ENCODE measurements around the gene MTERF4.

The MTERF4 gene

GRCh38 chr2:241102239-241102803 lies at the start of gene MTERF4:
Gene MTERF4, minus strand, starts transcription at chr2:241102287. Its CDS starts 14 bp downstream, at chr2:241102273.
- peak; percentile 79 to 85 (median 83) for DNase-seq (ENCODE audit: low read depth in 4 of 4, low spot score in 1 of 4)

GRCh38 chr2:241150660-241151530 lies 48.8 kb upstream of the MTERF4 start:
- DNase-seq (ENCODE audit: low read depth in 4 of 4, low spot score in 1 of 4): peak in 1 of 4 experiments; percentile 9

- peak; percentile 76 to 92 (median 86) for DNase-seq (ENCODE audit: low read depth in 4 of 4, low spot score in 1 of 4)
Measured at GRCh38 chr2:241149925-241150659, 48.0 kb upstream of the MTERF4 start, which contains the start of gene PPP1R7. Gene PPP1R7, plus strand, starts transcription at chr2:241150467. Its CDS starts 29 bp downstream, at chr2:241150496.

- no peak for DNase-seq (ENCODE audit: low read depth in 4 of 4, low spot score in 1 of 4)
Measured at GRCh38 chr2:241149675-241149924, 47.5 kb upstream of the MTERF4 start.

- peak; percentile 78 to 91 (median 88) for DNase-seq (ENCODE audit: low read depth in 4 of 4, low spot score in 1 of 4)
Measured at GRCh38 chr2:241148891-241149674, 47.0 kb upstream of the MTERF4 start, which contains the start of gene PASK. Gene PASK, minus strand, starts transcription at chr2:241149472. Its CDS starts 6,440 bp downstream, at chr2:241143032.

- DNase-seq (ENCODE audit: low read depth in 4 of 4, low spot score in 1 of 4): no peak
Measured at GRCh38 chr2:241148239-241148638, 46.2 kb upstream of the MTERF4 start.

GRCh38 chr2:241147336-241147735 lies 45.2 kb upstream of the MTERF4 start:
- DNase-seq (ENCODE audit: low read depth in 4 of 4, low spot score in 1 of 4): no peak

- no peak for DNase-seq (ENCODE audit: low read depth in 4 of 4, low spot score in 1 of 4)
Measured at GRCh38 chr2:241146286-241146685, 44.2 kb upstream of the MTERF4 start.

GRCh38 chr2:241142593-241142992 lies 40.5 kb upstream of the MTERF4 start:
- DNase-seq (ENCODE audit: low read depth in 4 of 4, low spot score in 1 of 4): no peak

- no peak for DNase-seq (ENCODE audit: low read depth in 4 of 4, low spot score in 1 of 4)
Measured at GRCh38 chr2:241142063-241142462, 40.0 kb upstream of the MTERF4 start.

GRCh38 chr2:241141214-241141770 lies 39.2 kb upstream of the MTERF4 start:
- DNase-seq (ENCODE audit: low read depth in 4 of 4, low spot score in 1 of 4): no peak

- no peak for DNase-seq (ENCODE audit: low read depth in 4 of 4, low spot score in 1 of 4)
Measured at GRCh38 chr2:241140445-241140840, 38.4 kb upstream of the MTERF4 start.

GRCh38 chr2:241139531-241140444 lies 37.7 kb upstream of the MTERF4 start:
- no peak for DNase-seq (ENCODE audit: low read depth in 4 of 4, low spot score in 1 of 4)

- no peak for DNase-seq (ENCODE audit: low read depth in 4 of 4, low spot score in 1 of 4)
Measured at GRCh38 chr2:241138471-241138870, 36.4 kb upstream of the MTERF4 start.

- DNase-seq (ENCODE audit: low read depth in 4 of 4, low spot score in 1 of 4): no peak
Measured at GRCh38 chr2:241137276-241138190, 35.4 kb upstream of the MTERF4 start.

- no peak for DNase-seq (ENCODE audit: low read depth in 4 of 4, low spot score in 1 of 4)
Measured at GRCh38 chr2:241136661-241137260, 34.7 kb upstream of the MTERF4 start.

GRCh38 chr2:241136191-241136590 lies 34.1 kb upstream of the MTERF4 start:
- no peak for DNase-seq (ENCODE audit: low read depth in 4 of 4, low spot score in 1 of 4)

GRCh38 chr2:241135737-241136136 lies 33.6 kb upstream of the MTERF4 start:
- no peak for DNase-seq (ENCODE audit: low read depth in 4 of 4, low spot score in 1 of 4)
